Mucosa of stomach (tissue), 1 donor: ENCODE measurements around the gene CASP10.

ENCODE experiments used
- H3K27me3 ChIP-seq: one replicate; pipeline ENCODE4 v1.7.0; 2013; ENCODE audit warnings: mild to moderate bottlenecking, low read length; ENCODE audit not compliant: control insufficient read depth, insufficient read depth
- H3K36me3 ChIP-seq: one replicate; pipeline ENCODE4 v1.7.0; 2013; ENCODE audit warnings: low read length; ENCODE audit not compliant: control insufficient read depth, insufficient read depth
- H3K4me1 ChIP-seq: one replicate; pipeline ENCODE4 v1.7.0; 2013; ENCODE audit warnings: mild to moderate bottlenecking, low read length; ENCODE audit not compliant: control insufficient read depth, insufficient read depth
- H3K4me3 ChIP-seq: one replicate; pipeline ENCODE4 v1.7.0; 2013; ENCODE audit warnings: low read length
- H3K9ac ChIP-seq: one replicate; pipeline ENCODE4 v1.7.0; 2013; ENCODE audit warnings: mild to moderate bottlenecking, low read length, moderate library complexity
- H3K9me3 ChIP-seq: one replicate; pipeline ENCODE4 v1.7.0; 2013; ENCODE audit warnings: mild to moderate bottlenecking, low read length, moderate library complexity; ENCODE audit not compliant: control insufficient read depth
- donor health status: Pancreatic carcinoma.

The CASP10 gene

GRCh38 chr2:201271917-201272316, 89.0 kb downstream of the CASP10 start:
- Histone ChIP-seq H3K9me3 (no peaks in the 10 kb centered on the region), H3K4me1 (no peaks in the 10 kb centered on the region), H3K27me3 (no peaks in the 10 kb centered on the region), H3K9ac (no peak overlapping the region), H3K36me3 (no peaks in the 10 kb centered on the region), H3K4me3 (no peak overlapping the region)

GRCh38 chr2:201273330-201273983, 90.5 kb downstream of the CASP10 start:
- Histone ChIP-seq H3K9me3 (no peaks in the 10 kb centered on the region), H3K4me3 (no peak overlapping the region), H3K27me3 (no peaks in the 10 kb centered on the region), H3K36me3 (no peaks in the 10 kb centered on the region), H3K4me1 (no peaks in the 10 kb centered on the region), H3K9ac (no peak overlapping the region)

- Histone ChIP-seq H3K36me3 (no peaks in the 10 kb centered on the region), H3K4me3 (no peak overlapping the region), H3K4me1 (no peaks in the 10 kb centered on the region)
These were observed 92.1 kb downstream of the CASP10 start for GRCh38 chr2:201275069-201275468.

GRCh38 chr2:201275990-201276389, 93.0 kb downstream of the CASP10 start:
- no peaks in the 10 kb centered on the region for H3K4me1 ChIP-seq
- H3K27me3 ChIP-seq = no peaks in the 10 kb centered on the region
- no peak overlapping the region for H3K4me3 ChIP-seq
- H3K36me3 ChIP-seq = no peaks in the 10 kb centered on the region
- H3K9me3 ChIP-seq = no peaks in the 10 kb centered on the region
- no peak overlapping the region for H3K9ac ChIP-seq

More at GRCh38 chr2:201275069-201275468, 92.1 kb downstream of the CASP10 start:
- no peaks in the 10 kb centered on the region for H3K27me3 ChIP-seq
- no peaks in the 10 kb centered on the region for H3K9me3 ChIP-seq
- no peak overlapping the region for H3K9ac ChIP-seq

- Histone ChIP-seq H3K27me3 (no peaks in the 10 kb centered on the region), H3K9ac (no peak overlapping the region), H3K36me3 (no peaks in the 10 kb centered on the region), H3K4me3 (no peak overlapping the region), H3K4me1 (no peaks in the 10 kb centered on the region), H3K9me3 (no peaks in the 10 kb centered on the region)
These were observed 93.6 kb downstream of the CASP10 start for GRCh38 chr2:201276511-201276910.
